Tibial nerve (tissue), 4 donors: Measurements from ENCODE around the gene INHBC. TPM values are rescaled to one million over a fixed set of nuclear protein-coding genes. Genes with fewer than 3 reads are reported as not detected.
"Not testable (repeated sequence)": the region's sequence is repeated elsewhere in the genome, so short reads cannot be mapped to it uniquely, and the experiment has no call there.

Source experiments
- DNase-seq, 2 donors: peaks; one replicate each; pipeline ENCODE4 v3.0.0-alpha.2; 2019; ENCODE audit warnings: low spot score in 2 of 2
- H3K27ac ChIP-seq, 4 donors: fragments of 200-600 bp; sonication (generic) in 3 of 4; one replicate each; pipeline ENCODE4 v1.5.1; 2017 to 2019; ENCODE audit warnings: mild to moderate bottlenecking in 1 of 4
- H3K27me3 ChIP-seq, 2 donors: fragments of 200-600 bp; sonication (generic) in 1 of 2; one replicate each; pipeline versions ENCODE4 v1.5.1 to v1.6.0; 2017 to 2019
- H3K36me3 ChIP-seq, 3 donors: fragments of 200-600 bp; sonication (generic); one replicate each; pipeline ENCODE4 v1.5.1; 2018 to 2019
- H3K4me1 ChIP-seq, 4 donors: fragments of 200-600 bp; sonication (generic) in 3 of 4; one replicate each; pipeline ENCODE4 v1.5.1; 2017 to 2019
- H3K4me3 ChIP-seq, 4 donors: fragments of 200-600 bp; sonication (generic) in 3 of 4; one replicate each; pipeline ENCODE4 v1.5.1; 2017 to 2019; ENCODE audit warnings: mild to moderate bottlenecking in 1 of 4, moderate library complexity in 1 of 4
- H3K9me3 ChIP-seq, 4 donors: fragments of 200-600 bp; sonication (generic) in 3 of 4; one replicate each; pipeline ENCODE4 v1.5.1; 2017 to 2019
- CTCF ChIP-seq, 5 experiments: fragments of 200-600 bp in 3 of 5; fragments of 450-650 bp in 2 of 5; sonication (generic) in 3 of 5; IDR thresholded peaks; one replicate each; pipeline ENCODE4 v1.5.1; 2016 to 2019; ENCODE audit warnings: antibody characterized with exemption in 5 of 5, mild to moderate bottlenecking in 3 of 5, moderate library complexity in 2 of 5
- EP300 ChIP-seq, 2 donors: sonication (generic); formaldehyde crosslinking; IDR thresholded peaks; one replicate each; pipeline ENCODE4 v1.6.1; 2017; ENCODE audit warnings: antibody characterized with exemption in 2 of 2, mild to moderate bottlenecking in 1 of 2
- POLR2A ChIP-seq, 2 donors: fragments of 450-650 bp; IDR thresholded peaks; one replicate each; pipeline ENCODE4 v1.6.1; 2017; ENCODE audit warnings: antibody characterized with exemption in 2 of 2, mild to moderate bottlenecking in 2 of 2, moderate library complexity in 2 of 2
- WGBS, 2 donors: methylation state at CpG; one replicate each; pipeline ENCODE4 v1.1.5; 2018; 5-methylcytosine and 5-hydroxymethylcytosine counted together
- total RNA-seq, 4 donors: library from RNA; depleted of rRNA; stranded (reverse); fragments of >200 nt; gene quantifications; one replicate each; pipeline ENCODE4 v1.1.0, GENCODE V29; 2016

INHBC gene
- total RNA-seq, 4 donors from 2014 or later: not detected

DNA sequence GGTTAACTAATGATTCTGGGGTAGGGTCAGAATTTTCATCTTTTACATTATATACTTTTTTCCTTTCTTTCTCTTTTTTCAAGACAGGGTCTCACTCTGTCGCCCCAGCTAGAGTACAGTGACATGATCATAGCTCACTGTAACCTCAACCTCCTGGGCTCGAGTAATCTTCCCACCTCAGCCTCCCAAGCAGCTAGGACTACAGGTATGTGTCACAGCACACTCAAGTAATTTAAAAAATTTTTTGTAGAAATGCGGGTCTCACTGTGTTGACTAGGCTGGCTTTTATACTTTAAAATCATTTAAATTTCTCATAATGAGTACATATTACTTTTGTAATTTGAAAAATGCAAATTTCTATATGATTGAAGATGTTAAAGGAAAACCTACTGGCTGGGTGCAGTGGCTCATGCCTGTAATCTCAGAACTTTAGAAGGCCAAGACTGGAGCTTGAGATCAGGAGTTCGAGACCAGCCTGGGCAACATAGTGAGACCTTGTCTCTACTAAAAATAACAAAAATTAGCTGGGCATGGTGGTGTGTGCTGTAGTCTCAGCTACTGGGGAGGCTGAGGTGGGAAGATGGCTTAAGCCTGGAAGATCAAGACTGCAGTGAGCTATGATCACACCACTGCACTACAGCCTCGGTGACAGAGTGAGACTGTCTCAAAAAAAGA lies 29.5 kb upstream of the INHBC start:
- Histone ChIP-seq H3K36me3 (no peaks in the 10 kb centered on the region), H3K27ac (no peak overlapping the region), H3K27me3 (no peaks in the 10 kb centered on the region), H3K9me3 (no peaks in the 10 kb centered on the region), H3K4me3 (no peak overlapping the region), H3K4me1 (peaks cover 0 to 15% (median 2%) of the 10 kb centered on the region in 4 donors)
- TF ChIP-seq CTCF (IDR thresholded peaks at IDR 0.05) (no peak), POLR2A (IDR thresholded peaks at IDR 0.05) (no peak), EP300 (IDR thresholded peaks at IDR 0.05) (no peak)
- no peak for DNase-seq
- WGBS, 2 donors: 94 to 95% methylated on average over 5 of the region's 5 CpGs

GRCh38 chr12:57410534-57410933 lies 24.1 kb upstream of the INHBC start:
- WGBS, 2 donors: 96 to 97% methylated on average over 4 of the region's 4 CpGs
- no peak overlapping the region for H3K4me3 ChIP-seq
- no peak for DNase-seq
- no peaks in the 10 kb centered on the region for H3K36me3 ChIP-seq
- peaks cover 0 to 8% (median 0%) of the 10 kb centered on the region in 4 donors for H3K4me1 ChIP-seq
- TF ChIP-seq CTCF (IDR thresholded peaks at IDR 0.05) (no peak), EP300 (IDR thresholded peaks at IDR 0.05) (no peak), POLR2A (IDR thresholded peaks at IDR 0.05) (no peak)
- H3K27ac ChIP-seq: no peak overlapping the region
- no peaks in the 10 kb centered on the region for H3K27me3 ChIP-seq
- H3K9me3 ChIP-seq: no peaks in the 10 kb centered on the region

DNA sequence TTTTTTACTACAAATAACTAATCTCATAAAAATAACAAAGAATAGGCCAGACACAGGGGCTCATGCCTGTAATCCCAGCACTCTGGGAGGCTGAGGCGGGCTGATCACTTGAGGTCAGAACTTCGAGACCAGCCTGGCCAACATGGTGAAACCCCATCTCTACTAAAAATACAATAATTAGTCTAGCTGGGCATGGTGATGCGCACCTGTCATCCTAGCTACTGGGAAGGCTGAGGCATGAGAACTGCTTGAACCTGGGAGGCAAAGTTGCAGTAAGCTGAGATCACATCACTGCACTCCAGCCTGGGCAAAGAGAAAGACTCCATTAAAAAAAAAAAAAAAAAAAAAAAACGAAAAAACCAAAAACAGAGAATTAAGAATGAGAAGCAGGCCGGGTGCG lies 20.4 kb upstream of the INHBC start:
- not testable (repeated sequence) for H3K9me3 ChIP-seq, DNase-seq, H3K4me3 ChIP-seq, H3K27ac ChIP-seq, H3K36me3 ChIP-seq, H3K27me3 ChIP-seq
- H3K4me1 ChIP-seq: peaks cover 0 to 33% (median 4%) of the 10 kb centered on the region in 4 donors
- WGBS, 2 donors: 85 to 87% methylated on average over 6 of the region's 6 CpGs

DNA sequence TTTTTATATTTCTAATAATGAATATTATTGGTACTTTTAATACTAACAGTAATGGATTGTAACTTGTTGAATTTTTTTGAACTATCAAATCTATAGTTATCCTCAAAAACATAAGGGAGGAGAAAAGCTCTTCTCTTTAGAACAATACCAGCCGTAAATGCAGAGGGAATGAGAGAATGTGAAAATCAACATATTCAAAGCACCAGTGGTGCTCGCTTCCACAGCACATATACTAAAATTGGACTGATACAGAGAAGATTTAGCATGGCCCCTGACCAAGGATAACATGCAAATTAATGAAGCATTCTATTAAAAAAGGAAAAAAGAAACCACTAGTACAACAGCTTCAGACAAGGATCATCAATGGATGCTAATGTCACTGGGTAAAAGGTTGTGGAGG lies 19.5 kb upstream of the INHBC start:
- Histone ChIP-seq H3K4me3 (no peak overlapping the region), H3K9me3 (no peaks in the 10 kb centered on the region), H3K27ac (no peak overlapping the region), H3K36me3 (no peaks in the 10 kb centered on the region), H3K4me1 (peaks cover 0 to 30% (median 4%) of the 10 kb centered on the region in 4 donors), H3K27me3 (no peaks in the 10 kb centered on the region)
- no peak for TF ChIP-seq POLR2A (IDR thresholded peaks at IDR 0.05)
- no peak for TF ChIP-seq CTCF (IDR thresholded peaks at IDR 0.05)
- no peak for DNase-seq
- WGBS, 2 donors: 53% methylated on average over 2 of the region's 2 CpGs

GRCh38 chr12:57416039-57416996 lies 18.3 kb upstream of the INHBC start:
- WGBS, 2 donors: 82 to 88% methylated on average over 8 of the region's 8 CpGs
- TF ChIP-seq CTCF (IDR thresholded peaks at IDR 0.05): no peak
- TF ChIP-seq EP300 (IDR thresholded peaks at IDR 0.05): no peak
- DNase-seq: no peak
- Histone ChIP-seq H3K9me3 (no peaks in the 10 kb centered on the region), H3K27me3 (no peaks in the 10 kb centered on the region), H3K4me1 (peaks cover 0 to 30% (median 4%) of the 10 kb centered on the region in 4 donors), H3K36me3 (peaks cover 0 to 4% (median 0%) of the 10 kb centered on the region in 3 donors), H3K4me3 (no peak overlapping the region), H3K27ac (no peak overlapping the region)
